IPS-11a (cell line): ENCODE results near the gene TGFB3.

Experiments
- H3K4me3 ChIP-seq: one replicate; pipeline ENCODE4 v1.5.1; 2013; ENCODE audit warnings: low read depth, low read length, control low read depth

TGFB3 gene

GRCh38 chr14:75909630-75910029, 72.2 kb downstream of the TGFB3 start:
- H3K4me3 ChIP-seq: no peak overlapping the region
